Mesothelial cell of epicardium (in vitro differentiated cells): ENCODE data around the gene ADRB1. TPM values are rescaled to one million over a fixed set of nuclear protein-coding genes. Genes with fewer than 3 reads are reported as not detected.

ENCODE experiments used
- DNase-seq, 2 experiments: peaks; one replicate each; pipeline ENCODE4 v3.0.0; 2021; ENCODE audit warnings: low spot score in 2 of 2; ENCODE audit not compliant: unreplicated experiment in 2 of 2
- H3K27ac Mint-ChIP-seq: 2 replicates; pipeline ENCODE4 v1.8.0; 2021; ENCODE audit warnings: mixed read lengths
- H3K27me3 Mint-ChIP-seq: 2 replicates; pipeline ENCODE4 v1.8.0; 2021; ENCODE audit warnings: low read depth, mixed read lengths
- H3K36me3 Mint-ChIP-seq: 2 replicates; pipeline ENCODE4 v1.8.0; 2021; ENCODE audit warnings: mixed read lengths
- H3K4me1 Mint-ChIP-seq: 2 replicates; pipeline ENCODE4 v1.8.0; 2021; ENCODE audit warnings: mixed read lengths
- H3K4me3 Mint-ChIP-seq: 2 replicates; pipeline ENCODE4 v1.8.0; 2021; ENCODE audit warnings: mild to moderate bottlenecking, moderate library complexity, mixed read lengths
- H3K9me3 Mint-ChIP-seq: 2 replicates; pipeline ENCODE4 v1.8.0; 2021; ENCODE audit warnings: mixed read lengths
- total RNA-seq: library from RNA; stranded (reverse); gene quantifications from 3 replicates; pipeline ENCODE4 v1.2.1, GENCODE V29; 2021
- TF ChIP-seq, protein P1 (sequence below): fragments of 200-600 bp; sonication (generic); IDR thresholded peaks from one replicate; pipeline ENCODE4 v1.5.0; 2021; ENCODE audit warnings: antibody characterized with exemption; ENCODE audit not compliant: unreplicated experiment

Gene ADRB1
- total RNA-seq, 1 donor from 2014 or later = 0.18 TPM

GRCh38 chr10:114030140-114030539 is 13.5 kb upstream of the ADRB1 start:
- TF ChIP-seq, protein P1, sequence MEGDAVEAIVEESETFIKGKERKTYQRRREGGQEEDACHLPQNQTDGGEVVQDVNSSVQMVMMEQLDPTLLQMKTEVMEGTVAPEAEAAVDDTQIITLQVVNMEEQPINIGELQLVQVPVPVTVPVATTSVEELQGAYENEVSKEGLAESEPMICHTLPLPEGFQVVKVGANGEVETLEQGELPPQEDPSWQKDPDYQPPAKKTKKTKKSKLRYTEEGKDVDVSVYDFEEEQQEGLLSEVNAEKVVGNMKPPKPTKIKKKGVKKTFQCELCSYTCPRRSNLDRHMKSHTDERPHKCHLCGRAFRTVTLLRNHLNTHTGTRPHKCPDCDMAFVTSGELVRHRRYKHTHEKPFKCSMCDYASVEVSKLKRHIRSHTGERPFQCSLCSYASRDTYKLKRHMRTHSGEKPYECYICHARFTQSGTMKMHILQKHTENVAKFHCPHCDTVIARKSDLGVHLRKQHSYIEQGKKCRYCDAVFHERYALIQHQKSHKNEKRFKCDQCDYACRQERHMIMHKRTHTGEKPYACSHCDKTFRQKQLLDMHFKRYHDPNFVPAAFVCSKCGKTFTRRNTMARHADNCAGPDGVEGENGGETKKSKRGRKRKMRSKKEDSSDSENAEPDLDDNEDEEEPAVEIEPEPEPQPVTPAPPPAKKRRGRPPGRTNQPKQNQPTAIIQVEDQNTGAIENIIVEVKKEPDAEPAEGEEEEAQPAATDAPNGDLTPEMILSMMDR = no peak
- no peak overlapping the region for H3K27ac Mint-ChIP-seq
- DNase-seq = no peak
- H3K4me1 Mint-ChIP-seq = peaks cover 21% of the 10 kb centered on the region
- H3K9me3 Mint-ChIP-seq = no peaks in the 10 kb centered on the region
- no peak overlapping the region for H3K4me3 Mint-ChIP-seq
- no peaks in the 10 kb centered on the region for H3K36me3 Mint-ChIP-seq
- peaks cover 27% of the 10 kb centered on the region for H3K27me3 Mint-ChIP-seq

DNA sequence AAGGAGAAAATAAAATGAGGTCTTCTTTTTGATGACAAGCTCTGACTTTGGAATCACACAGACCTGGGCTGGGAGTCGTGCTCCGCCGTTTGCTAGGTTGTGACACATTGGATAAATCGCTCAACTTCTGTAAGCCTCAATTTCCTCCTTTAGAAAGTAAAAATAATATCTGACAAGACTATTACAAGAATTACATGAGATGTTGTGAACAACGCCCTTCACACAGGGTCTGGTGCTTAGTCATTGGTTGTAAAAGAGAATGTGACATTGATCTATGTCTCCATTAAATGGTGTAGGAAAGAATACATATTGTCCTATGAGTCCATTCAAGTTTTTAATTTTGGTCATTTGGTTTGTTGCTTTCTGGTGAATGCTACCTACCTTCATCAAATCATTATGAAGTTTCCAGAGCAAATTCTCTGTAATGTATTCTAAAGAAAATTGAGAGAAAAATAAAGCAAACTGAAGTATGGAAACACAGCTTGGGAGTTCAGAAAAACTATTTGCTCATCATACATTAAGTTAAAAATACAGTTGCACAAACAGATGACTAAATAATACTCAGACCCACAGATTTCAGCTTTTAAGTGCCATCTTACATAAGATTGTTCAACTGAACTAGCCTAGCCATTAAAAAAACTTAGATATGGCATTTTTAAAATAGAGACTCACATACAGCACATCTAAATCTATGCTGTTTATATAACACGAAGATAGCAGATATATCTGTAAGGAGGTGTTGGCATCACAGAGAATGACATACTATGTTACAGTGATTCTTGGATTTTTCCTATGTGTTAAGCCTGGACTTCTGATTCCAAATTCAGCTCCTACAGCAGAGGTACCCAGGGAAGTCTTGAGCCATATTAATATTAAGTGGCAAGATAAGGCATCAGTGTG is 12.3 kb upstream of the ADRB1 start:
- TF ChIP-seq, protein P1 = no peak
- H3K27me3 Mint-ChIP-seq = peaks cover 32% of the 10 kb centered on the region
- no peak overlapping the region for H3K27ac Mint-ChIP-seq
- peaks cover 15% of the 10 kb centered on the region for H3K4me1 Mint-ChIP-seq
- no peak for DNase-seq
- no peaks in the 10 kb centered on the region for H3K9me3 Mint-ChIP-seq
- no peaks in the 10 kb centered on the region for H3K36me3 Mint-ChIP-seq
- H3K4me3 Mint-ChIP-seq = no peak overlapping the region

- DNase-seq = no peak
- H3K9me3 Mint-ChIP-seq = no peaks in the 10 kb centered on the region
- TF ChIP-seq, protein P1 = no peak
- H3K4me1 Mint-ChIP-seq = no peaks in the 10 kb centered on the region
- H3K36me3 Mint-ChIP-seq = no peaks in the 10 kb centered on the region
- peaks cover 42% of the 10 kb centered on the region for H3K27me3 Mint-ChIP-seq
- no peak overlapping the region for H3K27ac Mint-ChIP-seq
- no peak overlapping the region for H3K4me3 Mint-ChIP-seq
These were observed 10.1 kb upstream of the ADRB1 start for GRCh38 chr10:114033566-114033965.

GRCh38 chr10:114034923-114035645 is 8.6 kb upstream of the ADRB1 start:
- TF ChIP-seq, protein P1 = no peak
- Mint-ChIP-seq H3K27ac (no peak overlapping the region), H3K4me1 (no peaks in the 10 kb centered on the region), H3K4me3 (no peak overlapping the region), H3K27me3 (peaks cover 42% of the 10 kb centered on the region), H3K36me3 (no peaks in the 10 kb centered on the region), H3K9me3 (no peaks in the 10 kb centered on the region)
- no peak for DNase-seq

- Mint-ChIP-seq H3K9me3 (no peaks in the 10 kb centered on the region), H3K4me1 (no peaks in the 10 kb centered on the region), H3K36me3 (no peaks in the 10 kb centered on the region), H3K4me3 (no peak overlapping the region), H3K27me3 (peaks cover 48% of the 10 kb centered on the region), H3K27ac (no peak overlapping the region)
- TF ChIP-seq, protein P1 = no peak
- DNase-seq = no peak
These were observed 7.9 kb upstream of the ADRB1 start for GRCh38 chr10:114035791-114036190.
